Measurements from ENCODE around the gene COL15A1.

- TF ChIP-seq CTCF (IDR thresholded peaks at IDR 0.05 in 4 of 5, conservative IDR thresholded peaks at IDR 0.05 in 1 of 5) (no peak), POLR2A (IDR thresholded peaks at IDR 0.05) (no peak)
These were observed 33.8 kb upstream of the COL15A1 start for GRCh38 chr9:98909935-98910334.

All from gastrocnemius medialis (tissue), 4 donors.